HepG2 (cell line): Measurements from ENCODE around the gene ZNF567. TPM values are rescaled to one million over a fixed set of nuclear protein-coding genes. Genes with fewer than 3 reads are reported as not detected.

Experiments used
- ATAC-seq: fragments of 200-7000 bp; cut with Tn5 transposase; 3 replicates; pipeline ENCODE4 v1.9.1; 2020; ENCODE audit warnings: mild to moderate bottlenecking, moderate library complexity
- BruUV-seq: library from RNA; stranded (reverse); fragments of 400-500 nt; replicated peaks from 2 replicates; lab custom pipeline; 2021; lab: Mats Ljungman, UMichigan
- CTCF ChIA-PET: fragments of 300-600 bp; formaldehyde crosslinking; extraction: SDS; loops from one replicate; lab custom pipeline; 2021; ENCODE audit warnings: low total read pairs, inconsistent platforms, low intra/inter-chr PET ratio; lab: Yijun Ruan, JAX
- POLR2A ChIA-PET: fragments of 350-600 bp; sonication (Branson Sonifier 250); formaldehyde crosslinking; loops from one replicate; lab custom pipeline; 2020; ENCODE audit warnings: antibody characterized with exemption, inconsistent platforms; lab: Yijun Ruan, JAX
- DNase-seq: peaks from one replicate; pipeline ENCODE4 v3.0.0-alpha.2; 2015; ENCODE audit warnings: low spot score
- FAIRE-seq: peaks from 3 replicates; lab custom pipeline; 2011; peaks lifted over from hg19 to GRCh38; lab: Jason Lieb, UNC
- H2AFZ ChIP-seq: one replicate; pipeline ENCODE4 v1.6.1; 2011; ENCODE audit warnings: low read length, inconsistent platforms
- H3K27ac ChIP-seq: fragments of 300-600 bp; 3 replicates; pipeline ENCODE4 v1.8.0; 2011; ENCODE audit warnings: mixed run types, mild to moderate bottlenecking, mixed read lengths, low read length, inconsistent platforms; ENCODE audit not compliant: insufficient read depth; ENCODE audit errors: extremely low read length
- H3K27me3 ChIP-seq, 2 experiments: fragments of 200-600 bp in 1 of 2; 2 replicates in 1 of 2; 3 replicates in 1 of 2; pipeline versions ENCODE4 v1.6.0 to v1.8.0; 2011; ENCODE audit warnings: low read length in 2 of 2, mild to moderate bottlenecking in 2 of 2, moderate library complexity in 2 of 2, inconsistent platforms in 1 of 2; ENCODE audit not compliant: insufficient read depth in 2 of 2, control insufficient read depth in 1 of 2
- H3K36me3 ChIP-seq, 2 experiments: fragments of 200-600 bp in 1 of 2; replicated peaks in 1 of 2; 2 replicates in 1 of 2; 3 replicates in 1 of 2; pipeline versions ENCODE4 v1.5.1 to v1.8.0; 2011; ENCODE audit warnings: low read length in 2 of 2, inconsistent platforms in 1 of 2; ENCODE audit not compliant: insufficient read depth in 2 of 2, control insufficient read depth in 1 of 2
- H3K4me1 ChIP-seq: 2 replicates; pipeline ENCODE4 v1.5.1; 2012; ENCODE audit warnings: low read length, inconsistent platforms; ENCODE audit not compliant: insufficient read depth
- H3K4me2 ChIP-seq: 2 replicates; pipeline ENCODE4 v1.6.0; 2011; ENCODE audit warnings: low read depth, low read length, inconsistent platforms
- H3K4me3 ChIP-seq, 3 experiments: fragments of 200-600 bp in 1 of 3; sonication (generic), shearing (Covaris generic) in 1 of 3; replicated peaks in 1 of 3; 2 replicates each; pipeline ENCODE4 v1.5.1; 2011 to 2016; ENCODE audit warnings: low read length in 3 of 3, inconsistent platforms in 2 of 3, low read depth in 2 of 3, mild to moderate bottlenecking in 2 of 3, control low read depth in 1 of 3, mixed read lengths in 1 of 3; ENCODE audit not compliant: insufficient read depth in 1 of 3
- H3K79me2 ChIP-seq: one replicate; pipeline ENCODE4 v1.6.1; 2011; ENCODE audit warnings: low read length, inconsistent platforms; ENCODE audit not compliant: insufficient read depth
- H3K9ac ChIP-seq: 2 replicates; pipeline ENCODE4 v1.6.0; 2011; ENCODE audit warnings: mild to moderate bottlenecking, low read depth, low read length, inconsistent platforms; ENCODE audit not compliant: insufficient read depth
- H3K9me3 ChIP-seq: 2 replicates; pipeline ENCODE4 v1.5.1; 2012; ENCODE audit warnings: mild to moderate bottlenecking, low read length
- H4K20me1 ChIP-seq: 2 replicates; pipeline ENCODE4 v1.6.0; 2011; ENCODE audit warnings: inconsistent platforms, mild to moderate bottlenecking, low read length, moderate library complexity; ENCODE audit not compliant: insufficient read depth
- HIVEP1 ChIP-seq: sonication (generic); formaldehyde crosslinking; IDR thresholded peaks from 2 replicates; pipeline ENCODE4 v1.4.0; 2020; ENCODE audit warnings: mild to moderate bottlenecking, missing genetic modification reagents
- HNRNPLL ChIP-seq: fragments of 200-400 bp; formaldehyde crosslinking; IDR thresholded peaks from 2 replicates; pipeline ENCODE4 v1.6.1; 2017; ENCODE audit warnings: mild to moderate bottlenecking, low read depth, low read length; ENCODE audit not compliant: poor library complexity, severe bottlenecking
- MIXL1 ChIP-seq: IDR thresholded peaks from 2 replicates; pipeline ENCODE4 v1.6.1; 2016
- MLXIP ChIP-seq: sonication (generic); formaldehyde crosslinking; IDR thresholded peaks from 2 replicates; pipeline ENCODE4 v1.9.0; 2021; ENCODE audit warnings: missing genetic modification reagents, borderline replicate concordance
- NCOA5 ChIP-seq: sonication (generic); formaldehyde crosslinking; IDR thresholded peaks from 2 replicates; pipeline ENCODE4 v1.4.0; 2020; ENCODE audit warnings: missing genetic modification reagents
- ZNF10 ChIP-seq: sonication (generic); formaldehyde crosslinking; IDR thresholded peaks from 2 replicates; pipeline ENCODE4 v1.4.0; 2020; ENCODE audit warnings: mild to moderate bottlenecking, low read depth, missing genetic modification reagents, borderline replicate concordance
- ZNF230 ChIP-seq: sonication (generic); formaldehyde crosslinking; IDR thresholded peaks from 2 replicates; pipeline ENCODE4 v1.4.0; 2020; ENCODE audit warnings: mild to moderate bottlenecking, missing genetic modification reagents
- ZNF367 ChIP-seq: sonication (generic); formaldehyde crosslinking; IDR thresholded peaks from 2 replicates; pipeline ENCODE4 v1.4.0; 2020; ENCODE audit warnings: missing genetic modification reagents, borderline replicate concordance
- ZNF496 ChIP-seq: sonication (generic); formaldehyde crosslinking; IDR thresholded peaks from 2 replicates; pipeline ENCODE4 v1.8.1; 2023; ENCODE audit warnings: mild to moderate bottlenecking, moderate library complexity, missing genetic modification reagents; ENCODE audit not compliant: insufficient replicate concordance
- ZNF570 ChIP-seq: sonication (generic); formaldehyde crosslinking; IDR thresholded peaks from 2 replicates; pipeline ENCODE4 v1.4.0; 2020; ENCODE audit warnings: mild to moderate bottlenecking, missing genetic modification reagents, borderline replicate concordance
- ZNF629 ChIP-seq: sonication (generic); formaldehyde crosslinking; conservative IDR thresholded peaks from 2 replicates; pipeline ENCODE4 v1.5.0; 2020; ENCODE audit warnings: missing genetic modification reagents
- ZNF709 ChIP-seq: sonication (generic); formaldehyde crosslinking; IDR thresholded peaks from 2 replicates; pipeline ENCODE4 v1.5.0; 2020; ENCODE audit warnings: mild to moderate bottlenecking, missing genetic modification reagents
- WGBS: methylation state at CpG from one replicate; pipeline ENCODE4 v1.1.6; 2017; ENCODE audit warnings: low lambda C conversion rate; 5-methylcytosine and 5-hydroxymethylcytosine counted together
- in situ Hi-C: cut with HindIII; loops from 2 replicates; pipeline ENCODE4 v1.10.0; 2017; ENCODE audit warnings: low pct_unique_long_range_greater_than_20kb; ENCODE audit not compliant: extremely low pct_ligation_motif_present
- intact Hi-C: fragments of 100-400 bp; cut with micrococcal nuclease; formaldehyde crosslinking; loops from one replicate; pipeline ENCODE4 v1.10.0; 2022; ENCODE audit not compliant: unreplicated experiment
- polyA plus RNA-seq, 8 experiments: library from polyadenylated mRNA; depleted of rRNA in 3 of 8; stranded (reverse) in 7 of 8; unstranded in 1 of 8; fragments of >200 nt; fragmentation: Illumina TruSeq in 4 of 8; extraction: Trizol in 4 of 8; gene quantifications; 2 replicates each; pipeline versions ENCODE4 v1.2.1 to v1.2.3, GENCODE V29; 2011 to 2016; ENCODE audit warnings: low read depth in 4 of 8, missing spikeins in 1 of 8, mixed read lengths in 1 of 8; ENCODE audit not compliant: insufficient read depth in 1 of 8
- total RNA-seq, 5 experiments: library from RNA; depleted of rRNA; stranded (reverse); fragments of >200 nt; fragmentation: Illumina TruSeq; extraction: Trizol; gene quantifications; 2 replicates each; pipeline ENCODE4 v1.2.3, GENCODE V29; 2016; ENCODE audit warnings: low read depth in 1 of 5
- TF ChIP-seq, protein P1 (sequence below): sonication (generic); formaldehyde crosslinking; IDR thresholded peaks from 2 replicates; pipeline ENCODE4 v1.8.0; 2022; ENCODE audit warnings: missing genetic modification reagents, mild to moderate bottlenecking, borderline replicate concordance

The ZNF567 gene
- total and polyA plus RNA-seq, 2 of the 13 experiments (the other 11 are each of a cell fraction or from before 2014, with no cell fraction given): 3.1 to 6.8 TPM

DNA sequence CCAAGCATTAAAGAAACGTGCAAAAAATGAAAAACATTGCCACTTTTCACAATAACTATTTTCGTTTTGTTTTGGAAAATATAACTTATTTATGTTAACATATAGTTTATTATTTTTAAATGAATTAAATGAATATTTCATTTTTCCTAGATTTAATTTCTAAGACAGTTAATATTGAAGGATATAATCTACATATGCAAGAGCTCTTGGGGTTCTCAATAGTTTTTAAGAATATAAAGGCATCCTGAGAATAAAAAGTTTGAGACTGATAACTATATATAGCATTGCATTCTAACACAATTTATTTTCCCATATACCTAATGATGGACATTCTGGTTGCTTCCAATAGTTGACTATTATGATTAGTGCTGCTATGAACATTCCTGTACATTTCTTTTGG lies 40.7 kb upstream of the ZNF567 start:
- no peak for FAIRE-seq
- no peak overlapping the region for H3K9ac ChIP-seq
- no TSS peak for BruUV-seq
- DNase-seq: no peak
- no peaks in the 10 kb centered on the region for H3K4me1 ChIP-seq
- no peaks in the 10 kb centered on the region for H3K79me2 ChIP-seq
- peaks cover 78% of the 10 kb centered on the region for H3K9me3 ChIP-seq
- TF ChIP-seq MIXL1 (CRISPR knock-in tag) (no peak), HNRNPLL (no peak), HIVEP1 (CRISPR knock-in tag) (no peak), ZNF10 (no peak), MLXIP (no peak), ZNF230 (CRISPR knock-in tag) (no peak)
- POLR2A ChIA-PET: no interaction called here
- H2AFZ ChIP-seq: no peak overlapping the region
- H4K20me1 ChIP-seq: no peaks in the 10 kb centered on the region
- peaks cover 1 to 3% of the 10 kb centered on the region in 2 experiments; a peak in 1 of 5 replicates for H3K36me3 ChIP-seq
- intact Hi-C loops (no loop called here), in situ Hi-C loops (no loop called here)
- 76% methylated on average over 2 of the region's 2 CpGs for WGBS
- H3K4me3 ChIP-seq: no peak overlapping the region
- CTCF ChIA-PET: no interaction called here
- no peak overlapping the region for H3K27ac ChIP-seq
- no peak overlapping the region for H3K4me2 ChIP-seq
- ATAC-seq: no peak
- H3K27me3 ChIP-seq: no peaks in the 10 kb centered on the region

DNA sequence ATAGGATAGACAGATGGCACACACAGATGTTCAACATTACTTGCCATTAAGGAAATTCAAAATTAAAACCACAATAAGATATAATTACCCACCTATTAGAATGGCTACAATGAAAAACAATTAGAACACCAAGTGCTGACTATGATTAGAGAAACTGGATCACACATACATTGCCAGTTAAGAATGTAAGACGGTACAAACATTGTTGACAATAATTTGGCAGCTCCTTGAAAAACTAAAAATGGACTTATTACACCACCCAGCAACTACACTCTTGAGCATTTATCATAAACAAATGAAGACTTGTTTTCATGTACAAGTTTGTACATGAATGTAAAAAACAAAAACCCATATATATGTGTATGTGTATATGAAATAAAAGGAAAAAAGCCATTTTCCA lies 34.5 kb upstream of the ZNF567 start:
- WGBS: 86% methylated on average over 1 of the region's 1 CpG
- BruUV-seq: no TSS peak
- FAIRE-seq (no peak), ATAC-seq (no peak), DNase-seq (no peak)
- Histone ChIP-seq H3K36me3 (peaks cover 4 to 19% of the 10 kb centered on the region in 2 experiments; a peak in 3 of 5 replicates), H3K4me3 (no peak overlapping the region), H3K27ac (no peak overlapping the region), H3K4me2 (no peak overlapping the region), H3K27me3 (no peaks in the 10 kb centered on the region), H3K9me3 (peaks cover 80% of the 10 kb centered on the region), H3K4me1 (no peaks in the 10 kb centered on the region), H2AFZ (no peak overlapping the region), H3K79me2 (no peaks in the 10 kb centered on the region), H4K20me1 (no peaks in the 10 kb centered on the region)
- CTCF ChIA-PET: no interaction called here
- POLR2A ChIA-PET: no interaction called here
- in situ Hi-C loops: no loop called here
- TF ChIP-seq ZNF629 (CRISPR knock-in tag) (no peak), ZNF496 (CRISPR knock-in tag) (no peak), ZNF709 (CRISPR knock-in tag) (no peak), NCOA5 (CRISPR knock-in tag) (no peak), ZNF367 (CRISPR knock-in tag) (no peak), ZNF570 (CRISPR knock-in tag) (no peak)
- TF ChIP-seq, protein P1, sequence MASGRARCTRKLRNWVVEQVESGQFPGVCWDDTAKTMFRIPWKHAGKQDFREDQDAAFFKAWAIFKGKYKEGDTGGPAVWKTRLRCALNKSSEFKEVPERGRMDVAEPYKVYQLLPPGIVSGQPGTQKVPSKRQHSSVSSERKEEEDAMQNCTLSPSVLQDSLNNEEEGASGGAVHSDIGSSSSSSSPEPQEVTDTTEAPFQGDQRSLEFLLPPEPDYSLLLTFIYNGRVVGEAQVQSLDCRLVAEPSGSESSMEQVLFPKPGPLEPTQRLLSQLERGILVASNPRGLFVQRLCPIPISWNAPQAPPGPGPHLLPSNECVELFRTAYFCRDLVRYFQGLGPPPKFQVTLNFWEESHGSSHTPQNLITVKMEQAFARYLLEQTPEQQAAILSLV (CRISPR knock-in tag): no peak
- TF ChIP-seq, all 625 proteins: peak for 0
- H3K9ac ChIP-seq: no peak overlapping the region
- intact Hi-C loops: no loop called here
